Retinal pigment epithelial cell (primary cell): ENCODE data around the gene MAP3K21.

ENCODE experiments used
- DNase-seq: peaks from one replicate; pipeline ENCODE4 v3.0.0-alpha.2; 2010; ENCODE audit warnings: low read depth
- H3K4me3 ChIP-seq: 2 replicates; pipeline ENCODE4 v1.5.1; 2011; ENCODE audit warnings: mild to moderate bottlenecking, low read length, control low read depth, moderate library complexity
- CTCF ChIP-seq: conservative IDR thresholded peaks from 2 replicates; pipeline ENCODE4 v1.5.1; 2011; ENCODE audit warnings: low read depth, low read length, control low read depth, inconsistent platforms

The MAP3K21 gene

GRCh38 chr1:233364026-233364425, 36.5 kb downstream of the MAP3K21 start:
- no peak for DNase-seq

GRCh38 chr1:233364695-233365539, 37.4 kb downstream of the MAP3K21 start:
- no peak overlapping the region for H3K4me3 ChIP-seq
- TF ChIP-seq CTCF, result peak; percentile 64
- no peak for DNase-seq

More at GRCh38 chr1:233364026-233364425, 36.5 kb downstream of the MAP3K21 start:
- H3K4me3 ChIP-seq, result no peak overlapping the region
- TF ChIP-seq CTCF, result no peak

- DNase-seq, result peak; percentile 63
- no peak overlapping the region for H3K4me3 ChIP-seq
- no peak for TF ChIP-seq CTCF
Measured at GRCh38 chr1:233366575-233366974, 39.1 kb downstream of the MAP3K21 start.

GRCh38 chr1:233367057-233367803, 39.7 kb downstream of the MAP3K21 start:
- peak overlapping the region; percentile 7 for H3K4me3 ChIP-seq
- TF ChIP-seq CTCF, result no peak
- peak; percentile 81 for DNase-seq

GRCh38 chr1:233368106-233368788, 40.7 kb downstream of the MAP3K21 start:
- no peak for DNase-seq
- no peak for TF ChIP-seq CTCF
- H3K4me3 ChIP-seq, result no peak overlapping the region

GRCh38 chr1:233368789-233369130, 41.2 kb downstream of the MAP3K21 start:
- TF ChIP-seq CTCF, result no peak
- DNase-seq, result no peak
- no peak overlapping the region for H3K4me3 ChIP-seq
